Liver (tissue), 9 donors: ENCODE results near the gene VSIG10L2. TPM values are rescaled to one million over a fixed set of nuclear protein-coding genes. Genes with fewer than 3 reads are reported as not detected.

Source experiments
- DNase-seq: peaks from one replicate; pipeline ENCODE4 v3.0.0-alpha.2; 2017; ENCODE audit warnings: low spot score
- H3K27ac ChIP-seq, 2 donors: one replicate each; pipeline ENCODE4 v1.7.0; 2013; ENCODE audit warnings: inconsistent platforms in 2 of 2, low read length in 2 of 2, control low read depth in 1 of 2, low read depth in 1 of 2, mild to moderate bottlenecking in 1 of 2
- H3K27me3 ChIP-seq, 4 donors: one replicate each; pipeline versions ENCODE4 v1.6.1 to v1.7.0; 2013; ENCODE audit warnings: low read length in 3 of 4, inconsistent platforms in 1 of 4, mild to moderate bottlenecking in 1 of 4, moderate library complexity in 1 of 4; ENCODE audit not compliant: control insufficient read depth in 4 of 4, insufficient read depth in 4 of 4
- H3K36me3 ChIP-seq, 4 donors: one replicate each; pipeline versions ENCODE4 v1.6.1 to v1.7.0; 2013; ENCODE audit warnings: low read length in 3 of 4, mild to moderate bottlenecking in 3 of 4, low read depth in 1 of 4, moderate library complexity in 1 of 4; ENCODE audit not compliant: control insufficient read depth in 4 of 4, insufficient read depth in 3 of 4
- H3K4me1 ChIP-seq, 4 donors: one replicate each; pipeline versions ENCODE4 v1.6.1 to v1.7.0; 2013; ENCODE audit warnings: low read length in 3 of 4, mild to moderate bottlenecking in 3 of 4, moderate library complexity in 1 of 4; ENCODE audit not compliant: control insufficient read depth in 4 of 4, insufficient read depth in 4 of 4
- H3K4me3 ChIP-seq, 3 donors: one replicate each; pipeline versions ENCODE4 v1.6.1 to v1.7.0; 2013; ENCODE audit warnings: low read length in 3 of 3, control low read depth in 1 of 3, low read depth in 1 of 3, mild to moderate bottlenecking in 1 of 3
- H3K9ac ChIP-seq, 2 donors: one replicate each; pipeline ENCODE4 v1.7.0; 2013; ENCODE audit warnings: low read length in 2 of 2, mild to moderate bottlenecking in 2 of 2, moderate library complexity in 2 of 2, control low read depth in 1 of 2, low read depth in 1 of 2
- H3K9me3 ChIP-seq, 4 donors: one replicate each; pipeline versions ENCODE4 v1.6.1 to v1.7.0; 2013; ENCODE audit warnings: low read length in 3 of 4; ENCODE audit not compliant: control insufficient read depth in 4 of 4
- FOXA1 ChIP-seq: IDR thresholded peaks from 2 replicates; pipeline ENCODE4 v1.6.1; 2016; ENCODE audit warnings: antibody characterized with exemption
- HNF4A ChIP-seq, 2 donors: conservative IDR thresholded peaks; 2 replicates each; pipeline ENCODE4 v1.6.1; 2016; ENCODE audit warnings: antibody characterized with exemption in 2 of 2, mild to moderate bottlenecking in 2 of 2
- HNF4G ChIP-seq: IDR thresholded peaks from 2 replicates; pipeline ENCODE4 v1.6.1; 2016; ENCODE audit warnings: antibody characterized with exemption
- JUND ChIP-seq, 2 donors: IDR thresholded peaks; 2 replicates each; pipeline ENCODE4 v1.6.1; 2016; ENCODE audit warnings: antibody characterized with exemption in 2 of 2
- NR2F2 ChIP-seq: IDR thresholded peaks from 2 replicates; pipeline ENCODE4 v1.6.1; 2016; ENCODE audit warnings: antibody characterized with exemption
- RAD21 ChIP-seq, 2 donors: IDR thresholded peaks; 2 replicates each; pipeline ENCODE4 v1.6.1; 2016; ENCODE audit warnings: antibody characterized with exemption in 2 of 2, mild to moderate bottlenecking in 2 of 2
- REST ChIP-seq: IDR thresholded peaks from 2 replicates; pipeline ENCODE4 v1.6.1; 2016; ENCODE audit warnings: antibody characterized with exemption, mild to moderate bottlenecking
- RXRA ChIP-seq, 2 donors: IDR thresholded peaks; 2 replicates each; pipeline ENCODE4 v1.6.1; 2017 to 2018; ENCODE audit warnings: antibody characterized with exemption in 2 of 2, mild to moderate bottlenecking in 1 of 2
- SP1 ChIP-seq: IDR thresholded peaks from 2 replicates; pipeline ENCODE4 v1.6.1; 2018; ENCODE audit warnings: antibody characterized with exemption, mild to moderate bottlenecking
- TAF1 ChIP-seq: conservative IDR thresholded peaks from 2 replicates; pipeline ENCODE4 v1.6.1; 2016; ENCODE audit warnings: antibody characterized with exemption, mild to moderate bottlenecking
- YY1 ChIP-seq: IDR thresholded peaks from 2 replicates; pipeline ENCODE4 v1.6.1; 2016; ENCODE audit warnings: antibody characterized with exemption, mild to moderate bottlenecking
- WGBS: extraction: QIAGEN DNeasy Blood & Tissue Kit; methylation state at CpG from one replicate; pipeline ENCODE4 v1.1.7; 2013; 5-methylcytosine and 5-hydroxymethylcytosine counted together
- polyA plus RNA-seq, 2 donors: library from polyadenylated mRNA; stranded (reverse) in 1 of 2; unstranded in 1 of 2; fragments of 200-250 nt in 1 of 2; fragments of >200 nt in 1 of 2; fragmentation: Nextera tagmentation in 1 of 2; extraction: Ambion mirVana in 1 of 2; gene quantifications; one replicate each; pipeline versions ENCODE4 v1.2.1 to v1.2.3, GENCODE V29; 2013 to 2015
- total RNA-seq, 2 donors: library from RNA; depleted of rRNA; stranded (reverse); fragments of >200 nt; gene quantifications; one replicate each; pipeline ENCODE4 v1.2.3, GENCODE V29; 2014
- TF ChIP-seq, protein P1 (sequence below): IDR thresholded peaks from 2 replicates; pipeline ENCODE4 v1.6.1; 2016; ENCODE audit warnings: antibody characterized with exemption
- TF ChIP-seq, protein P2 (sequence below): IDR thresholded peaks from 2 replicates; pipeline ENCODE4 v1.6.1; 2016; ENCODE audit warnings: antibody characterized with exemption
- TF ChIP-seq, protein P3 (sequence below): fragments of 150-350 bp; IDR thresholded peaks from 2 replicates; pipeline ENCODE4 v1.5.1; 2017; ENCODE audit warnings: improper control_type of control experiment, low read depth, low read length; ENCODE audit not compliant: missing input control
- donor health status: healthy.
- donor health status: healthy.
- donor health status: healthy.
- donor health status: healthy.
- donor health status: healthy.

The VSIG10L2 gene
- total and polyA plus RNA-seq, 4 donors = not detected

GRCh38 chr11:125955856-125956255 is 10.0 kb downstream of the VSIG10L2 start:
- TF ChIP-seq, protein P1, sequence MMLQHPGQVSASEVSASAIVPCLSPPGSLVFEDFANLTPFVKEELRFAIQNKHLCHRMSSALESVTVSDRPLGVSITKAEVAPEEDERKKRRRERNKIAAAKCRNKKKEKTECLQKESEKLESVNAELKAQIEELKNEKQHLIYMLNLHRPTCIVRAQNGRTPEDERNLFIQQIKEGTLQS = no peak
- TF ChIP-seq NR2F2 = no peak
- no peak overlapping the region for H3K4me3 ChIP-seq
- H3K4me1 ChIP-seq = no peaks in the 10 kb centered on the region
- H3K9ac ChIP-seq = no peak overlapping the region
- H3K36me3 ChIP-seq = peaks cover 0 to 2% (median 0%) of the 10 kb centered on the region in 4 donors
- no peaks in the 10 kb centered on the region for H3K27me3 ChIP-seq
- DNase-seq = no peak
- no peak overlapping the region for H3K27ac ChIP-seq
- no peaks in the 10 kb centered on the region for H3K9me3 ChIP-seq
- WGBS = 91% methylated on average over 2 of the region's 2 CpGs

DNA sequence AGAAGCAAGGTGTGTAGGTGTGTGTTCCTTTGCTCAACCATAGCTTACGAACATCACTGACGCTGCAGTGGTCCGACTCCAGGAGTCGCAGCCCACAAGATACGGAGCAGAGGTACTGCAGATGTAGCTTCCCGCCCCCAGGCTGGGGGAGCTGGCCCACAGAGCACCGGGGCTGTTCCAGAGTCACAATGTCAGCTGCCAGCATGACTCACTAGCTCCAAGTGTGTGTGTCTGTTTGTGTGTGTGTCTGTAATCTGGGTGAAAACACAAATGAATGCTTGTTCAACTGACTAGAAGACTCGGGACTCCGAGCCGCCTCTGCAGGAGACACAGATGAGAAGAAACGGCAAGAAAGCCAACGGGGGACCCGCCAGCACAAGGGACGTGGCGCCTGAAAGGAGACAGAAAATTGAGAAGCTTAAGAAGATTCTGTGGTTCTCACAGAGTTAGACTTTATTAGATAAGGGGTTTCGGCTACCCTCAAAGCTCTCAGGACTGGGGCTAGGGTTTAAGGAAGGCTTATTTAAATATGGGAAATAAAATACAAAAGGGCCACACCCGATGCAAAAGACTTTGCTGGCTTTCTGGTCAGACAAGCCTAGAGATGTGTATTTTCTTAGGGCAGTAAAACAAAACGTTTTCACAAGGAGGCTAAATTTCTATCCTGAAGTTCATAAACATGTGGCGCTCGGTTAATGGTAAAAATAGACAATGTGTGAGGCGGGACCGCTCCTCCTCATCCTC is 10.7 kb downstream of the VSIG10L2 start:
- Histone ChIP-seq H3K9ac (no peak overlapping the region), H3K27ac (no peak overlapping the region), H3K27me3 (no peaks in the 10 kb centered on the region), H3K4me1 (no peaks in the 10 kb centered on the region), H3K36me3 (peaks cover 0 to 2% (median 0%) of the 10 kb centered on the region in 4 donors), H3K4me3 (no peak overlapping the region), H3K9me3 (no peaks in the 10 kb centered on the region)
- no peak for TF ChIP-seq HNF4G
- TF ChIP-seq YY1 = no peak
- no peak for TF ChIP-seq RAD21 (IDR thresholded peaks at IDR 0.05)
- TF ChIP-seq, protein P1 = no peak
- TF ChIP-seq SP1 = no peak
- TF ChIP-seq NR2F2 = no peak
- no peak for TF ChIP-seq JUND (IDR thresholded peaks at IDR 0.05)
- no peak for TF ChIP-seq HNF4A (conservative IDR thresholded peaks at IDR 0.05)
- no peak for DNase-seq
- WGBS = 93% methylated on average over 22 of the region's 22 CpGs

DNA sequence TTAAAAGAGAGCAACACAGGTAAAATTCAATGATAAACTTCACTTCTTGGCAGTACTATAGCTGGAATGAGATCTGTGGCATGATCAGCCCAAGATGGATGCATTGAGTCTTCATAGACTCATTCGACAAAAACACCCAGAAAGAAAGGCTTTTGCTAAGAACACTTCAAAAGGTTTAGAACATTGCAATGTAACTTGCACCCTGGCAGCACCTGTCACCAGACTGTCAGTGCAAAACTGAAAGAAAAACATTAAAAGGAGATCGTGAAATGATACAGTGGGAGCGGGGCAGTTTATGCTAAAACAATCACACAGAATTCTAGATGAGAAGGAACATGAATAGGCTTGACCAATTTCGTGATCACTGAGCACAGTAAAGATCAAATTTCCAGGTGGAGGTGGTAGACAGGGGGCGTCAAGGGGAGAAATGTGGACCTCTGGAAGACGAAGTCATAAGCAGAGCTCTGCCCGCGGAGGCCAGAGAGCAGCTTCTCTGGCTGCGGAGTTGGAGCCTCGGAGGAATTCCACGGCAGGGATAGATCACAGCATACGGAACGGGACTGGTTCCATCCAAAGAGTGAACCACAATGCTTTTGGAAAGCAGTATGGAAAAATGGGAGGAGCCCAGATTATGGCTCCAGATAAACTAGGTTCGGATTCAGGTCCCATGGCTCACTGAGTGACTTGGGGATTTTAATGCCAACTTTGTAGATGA is 11.9 kb downstream of the VSIG10L2 start:
- H3K9ac ChIP-seq = no peak overlapping the region
- no peak for DNase-seq
- no peak overlapping the region for H3K4me3 ChIP-seq
- WGBS = 92% methylated on average over 14 of the region's 14 CpGs
- H3K36me3 ChIP-seq = peaks cover 0 to 2% (median 0%) of the 10 kb centered on the region in 4 donors
- no peak for TF ChIP-seq FOXA1
- TF ChIP-seq, protein P2, sequence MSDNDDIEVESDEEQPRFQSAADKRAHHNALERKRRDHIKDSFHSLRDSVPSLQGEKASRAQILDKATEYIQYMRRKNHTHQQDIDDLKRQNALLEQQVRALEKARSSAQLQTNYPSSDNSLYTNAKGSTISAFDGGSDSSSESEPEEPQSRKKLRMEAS = no peak
- TF ChIP-seq, protein P3, sequence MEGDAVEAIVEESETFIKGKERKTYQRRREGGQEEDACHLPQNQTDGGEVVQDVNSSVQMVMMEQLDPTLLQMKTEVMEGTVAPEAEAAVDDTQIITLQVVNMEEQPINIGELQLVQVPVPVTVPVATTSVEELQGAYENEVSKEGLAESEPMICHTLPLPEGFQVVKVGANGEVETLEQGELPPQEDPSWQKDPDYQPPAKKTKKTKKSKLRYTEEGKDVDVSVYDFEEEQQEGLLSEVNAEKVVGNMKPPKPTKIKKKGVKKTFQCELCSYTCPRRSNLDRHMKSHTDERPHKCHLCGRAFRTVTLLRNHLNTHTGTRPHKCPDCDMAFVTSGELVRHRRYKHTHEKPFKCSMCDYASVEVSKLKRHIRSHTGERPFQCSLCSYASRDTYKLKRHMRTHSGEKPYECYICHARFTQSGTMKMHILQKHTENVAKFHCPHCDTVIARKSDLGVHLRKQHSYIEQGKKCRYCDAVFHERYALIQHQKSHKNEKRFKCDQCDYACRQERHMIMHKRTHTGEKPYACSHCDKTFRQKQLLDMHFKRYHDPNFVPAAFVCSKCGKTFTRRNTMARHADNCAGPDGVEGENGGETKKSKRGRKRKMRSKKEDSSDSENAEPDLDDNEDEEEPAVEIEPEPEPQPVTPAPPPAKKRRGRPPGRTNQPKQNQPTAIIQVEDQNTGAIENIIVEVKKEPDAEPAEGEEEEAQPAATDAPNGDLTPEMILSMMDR = no peak
- TF ChIP-seq HNF4G = no peak
- no peak for TF ChIP-seq RXRA (IDR thresholded peaks at IDR 0.05)
- no peak for TF ChIP-seq YY1
- no peak for TF ChIP-seq SP1
- TF ChIP-seq JUND (IDR thresholded peaks at IDR 0.05) = no peak
- TF ChIP-seq REST = no peak
- TF ChIP-seq TAF1 = no peak
- TF ChIP-seq RAD21 (IDR thresholded peaks at IDR 0.05) = no peak
- TF ChIP-seq HNF4A (conservative IDR thresholded peaks at IDR 0.05) = no peak
- no peaks in the 10 kb centered on the region for H3K4me1 ChIP-seq
- no peaks in the 10 kb centered on the region for H3K9me3 ChIP-seq
- no peaks in the 10 kb centered on the region for H3K27me3 ChIP-seq
- no peak overlapping the region for H3K27ac ChIP-seq
